SK-N-MC (cell line): ENCODE measurements around the gene PAGR1.

Experiments used
- EZH2 ChIP-seq: fragments of 200-600 bp; sonication (generic); IDR thresholded peaks from one replicate; pipeline ENCODE4 v1.6.1; 2017; ENCODE audit warnings: antibody characterized with exemption
- POLR2AphosphoS5 ChIP-seq: IDR thresholded peaks from 2 replicates; pipeline ENCODE4 v1.6.1; 2012; ENCODE audit warnings: mild to moderate bottlenecking, low read depth, low read length, borderline replicate concordance

GRCh38 chr16:29821643-29822115 lies 5.7 kb downstream of the PAGR1 start:
- no peak for TF ChIP-seq POLR2AphosphoS5
- no peak for TF ChIP-seq EZH2
